OCI-LY1 (cell line): ENCODE measurements around the gene FANK1.

ENCODE experiments used
- CTCF ChIP-seq: fragments of 200-600 bp; sonication (generic), shearing (Covaris generic); IDR thresholded peaks from 2 replicates; pipeline ENCODE4 v1.5.1; 2017; ENCODE audit warnings: mild to moderate bottlenecking, antibody characterized with exemption, low read length, moderate library complexity, mixed read lengths
- EZH2 ChIP-seq: fragments of 200-600 bp; sonication (generic), shearing (Covaris generic); IDR thresholded peaks from 2 replicates; pipeline ENCODE4 v1.8.0; 2017; ENCODE audit warnings: borderline replicate concordance, mixed run types, mild to moderate bottlenecking, antibody characterized with exemption, low read length, moderate library complexity, mixed read lengths

GRCh38 chr10:125916977-125917376 is 20.6 kb downstream of the FANK1 start:
- TF ChIP-seq CTCF (no peak), EZH2 (no peak)
